Upper lobe of left lung (tissue), 4 donors: Measurements from ENCODE around the gene UTP14A.

Experiments used
- EP300 ChIP-seq, 4 donors: sonication (generic); formaldehyde crosslinking; IDR thresholded peaks; one replicate each; pipeline ENCODE4 v1.5.1; 2017; ENCODE audit warnings: antibody characterized with exemption in 4 of 4, control low read depth in 2 of 4
- POLR2A ChIP-seq, 4 donors: fragments of 450-650 bp; IDR thresholded peaks; one replicate each; pipeline ENCODE4 v1.5.1; 2016 to 2017; ENCODE audit warnings: antibody characterized with exemption in 4 of 4, mild to moderate bottlenecking in 2 of 4
- TF ChIP-seq, protein P1 (sequence below), 6 experiments: fragments of 450-650 bp in 4 of 6; fragments of 200-600 bp in 2 of 6; sonication (generic) in 2 of 6; IDR thresholded peaks; one replicate each; pipeline ENCODE4 v1.5.1; 2016 to 2019; ENCODE audit warnings: antibody characterized with exemption in 6 of 6

DNA sequence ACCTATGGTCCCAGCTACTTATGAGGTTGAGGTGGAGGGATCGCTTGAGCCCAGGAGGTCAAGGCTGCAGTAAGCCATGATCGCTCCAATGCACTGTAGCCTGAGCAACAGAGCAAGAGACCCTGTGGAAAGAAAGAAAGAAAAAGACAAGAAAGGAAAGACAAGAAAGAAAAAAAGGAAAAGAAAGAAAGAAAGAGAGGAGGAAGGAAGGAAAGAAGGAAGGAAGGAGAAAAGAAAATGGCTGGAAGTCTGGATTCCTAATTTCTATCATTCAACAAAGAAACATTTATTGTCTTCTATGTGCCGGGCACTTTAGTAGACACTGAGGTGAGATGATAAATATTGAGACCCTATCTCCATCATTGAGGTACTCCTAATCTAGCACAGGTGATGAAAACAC, 49.7 kb downstream of the UTP14A start:
- TF ChIP-seq POLR2A (IDR thresholded peaks at IDR 0.05): no peak
- TF ChIP-seq, protein P1, sequence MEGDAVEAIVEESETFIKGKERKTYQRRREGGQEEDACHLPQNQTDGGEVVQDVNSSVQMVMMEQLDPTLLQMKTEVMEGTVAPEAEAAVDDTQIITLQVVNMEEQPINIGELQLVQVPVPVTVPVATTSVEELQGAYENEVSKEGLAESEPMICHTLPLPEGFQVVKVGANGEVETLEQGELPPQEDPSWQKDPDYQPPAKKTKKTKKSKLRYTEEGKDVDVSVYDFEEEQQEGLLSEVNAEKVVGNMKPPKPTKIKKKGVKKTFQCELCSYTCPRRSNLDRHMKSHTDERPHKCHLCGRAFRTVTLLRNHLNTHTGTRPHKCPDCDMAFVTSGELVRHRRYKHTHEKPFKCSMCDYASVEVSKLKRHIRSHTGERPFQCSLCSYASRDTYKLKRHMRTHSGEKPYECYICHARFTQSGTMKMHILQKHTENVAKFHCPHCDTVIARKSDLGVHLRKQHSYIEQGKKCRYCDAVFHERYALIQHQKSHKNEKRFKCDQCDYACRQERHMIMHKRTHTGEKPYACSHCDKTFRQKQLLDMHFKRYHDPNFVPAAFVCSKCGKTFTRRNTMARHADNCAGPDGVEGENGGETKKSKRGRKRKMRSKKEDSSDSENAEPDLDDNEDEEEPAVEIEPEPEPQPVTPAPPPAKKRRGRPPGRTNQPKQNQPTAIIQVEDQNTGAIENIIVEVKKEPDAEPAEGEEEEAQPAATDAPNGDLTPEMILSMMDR (IDR thresholded peaks at IDR 0.05): no peak
- no peak for TF ChIP-seq EP300 (IDR thresholded peaks at IDR 0.05)
